GM19397 (cell line): ENCODE data around the gene CACNA2D1.

Source experiments
- ATAC-seq: cut with Tn5 transposase; IDR thresholded peaks from one replicate; pipeline ENCODE4 v1.9.1; 2021; ENCODE audit warnings: mild to moderate bottlenecking, moderate library complexity; ENCODE audit not compliant: unreplicated experiment

CACNA2D1 gene

DNA sequence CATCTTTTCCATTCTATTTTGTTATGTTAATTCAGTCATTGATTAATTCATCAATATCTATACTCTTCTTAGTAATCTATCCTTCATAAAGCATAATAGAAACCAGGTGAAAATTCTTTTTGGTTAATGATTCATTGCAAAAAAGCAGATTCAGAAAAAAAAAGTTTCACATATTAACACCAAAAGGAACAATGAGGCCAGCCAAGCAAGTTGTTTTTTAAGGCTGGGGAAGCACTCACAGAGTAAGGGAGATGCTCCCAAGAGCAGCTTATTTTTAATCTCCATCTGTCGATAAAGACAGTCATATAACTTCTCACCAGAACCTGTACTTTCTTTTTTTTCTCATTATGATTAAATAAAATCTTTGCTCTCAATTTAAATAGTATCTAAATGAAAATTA lies 95.8 kb downstream of the CACNA2D1 start:
- no peak for ATAC-seq

DNA sequence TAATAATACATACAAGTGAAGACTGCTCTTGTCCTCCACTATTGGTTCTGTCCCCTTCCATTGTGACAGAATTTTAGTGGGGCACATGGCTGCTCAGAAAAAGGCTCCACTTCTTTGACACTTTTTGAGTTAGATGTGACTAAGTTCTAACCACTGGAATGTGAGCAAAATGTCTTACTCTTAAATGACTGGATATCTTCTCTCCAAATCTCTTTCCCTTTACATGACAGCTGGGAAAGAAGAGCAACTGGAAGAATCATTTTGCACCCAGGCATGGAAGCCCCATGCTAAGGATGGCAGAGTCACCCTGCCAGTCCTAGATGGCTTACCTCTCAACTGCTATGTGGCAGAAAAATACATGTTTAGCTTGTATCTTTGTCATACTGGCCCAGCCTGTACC lies 97.7 kb downstream of the CACNA2D1 start:
- ATAC-seq = no peak

DNA sequence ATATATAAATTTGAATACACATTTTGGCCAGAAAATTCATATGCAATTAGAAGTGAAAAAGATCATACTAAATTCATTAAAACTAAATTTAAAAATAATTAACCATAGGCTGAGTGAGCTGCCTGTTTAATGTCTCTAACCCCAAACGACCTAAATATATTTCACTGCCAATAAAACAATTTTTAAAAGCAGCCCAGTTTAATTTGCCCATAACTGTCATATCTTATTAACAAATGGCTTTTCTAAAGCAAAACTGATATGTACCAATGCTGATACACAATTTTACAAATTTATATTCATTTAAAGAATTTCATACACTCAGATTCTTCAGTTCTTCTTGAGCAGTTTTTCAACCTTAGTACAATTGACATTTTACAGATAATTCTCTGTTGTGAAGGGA lies 99.9 kb downstream of the CACNA2D1 start:
- no peak for ATAC-seq

DNA sequence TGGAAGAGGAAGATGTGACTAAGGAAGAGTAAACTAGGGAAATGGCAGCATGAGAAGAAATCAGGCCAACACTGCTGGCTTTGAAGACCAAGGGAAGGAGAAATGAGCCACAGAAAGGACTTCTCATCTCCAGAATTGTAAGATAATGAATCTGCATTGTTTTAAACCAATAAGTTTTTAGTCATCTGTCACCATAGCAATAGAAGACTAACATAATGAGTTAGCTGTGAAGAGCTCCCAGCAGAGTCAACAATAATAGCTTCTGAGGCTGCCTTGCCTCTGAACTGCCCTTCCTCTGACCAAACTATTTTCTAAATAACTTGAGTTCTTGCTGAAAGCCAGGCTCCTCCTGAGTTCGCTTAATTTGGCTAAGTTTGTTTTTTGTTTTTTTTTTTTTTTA lies 103.6 kb downstream of the CACNA2D1 start:
- no peak for ATAC-seq

DNA sequence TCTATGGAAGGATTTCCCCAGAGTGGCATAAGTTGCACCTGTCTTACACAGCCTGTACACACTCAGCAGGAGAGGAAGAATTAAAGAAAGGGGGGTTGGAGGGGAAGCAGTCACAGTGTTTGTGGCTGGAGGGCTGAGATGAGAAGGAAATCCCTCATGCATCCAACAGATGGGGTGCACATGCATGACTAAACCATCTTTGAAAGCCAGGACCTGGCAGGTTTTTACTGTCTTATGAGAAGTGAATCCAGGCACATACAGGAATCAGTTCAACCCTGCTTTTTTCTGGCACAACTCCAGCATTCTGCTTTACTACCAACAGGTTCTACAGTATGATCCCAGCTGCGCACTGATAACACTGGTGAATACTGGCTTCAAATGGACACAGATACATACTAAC lies 107.7 kb downstream of the CACNA2D1 start:
- no peak for ATAC-seq

DNA sequence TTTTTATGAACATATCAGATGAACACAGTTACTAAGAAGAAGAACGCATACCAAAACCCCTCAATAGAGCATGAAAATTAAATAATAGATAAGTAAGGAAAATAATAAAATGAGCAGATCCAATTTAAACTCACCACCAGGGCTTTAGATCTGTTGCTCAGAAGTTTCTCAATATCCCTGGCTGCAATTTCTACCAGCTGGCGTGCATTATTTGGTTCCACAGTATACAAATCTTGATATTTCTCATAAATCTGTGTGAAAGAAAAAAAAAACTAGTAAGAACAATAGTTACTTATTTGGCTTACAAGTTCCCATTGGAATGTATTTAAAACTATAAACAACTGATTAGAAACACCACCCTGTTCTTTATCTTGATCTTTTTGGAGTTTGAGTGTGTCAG lies 108.6 kb downstream of the CACNA2D1 start:
- no peak for ATAC-seq

DNA sequence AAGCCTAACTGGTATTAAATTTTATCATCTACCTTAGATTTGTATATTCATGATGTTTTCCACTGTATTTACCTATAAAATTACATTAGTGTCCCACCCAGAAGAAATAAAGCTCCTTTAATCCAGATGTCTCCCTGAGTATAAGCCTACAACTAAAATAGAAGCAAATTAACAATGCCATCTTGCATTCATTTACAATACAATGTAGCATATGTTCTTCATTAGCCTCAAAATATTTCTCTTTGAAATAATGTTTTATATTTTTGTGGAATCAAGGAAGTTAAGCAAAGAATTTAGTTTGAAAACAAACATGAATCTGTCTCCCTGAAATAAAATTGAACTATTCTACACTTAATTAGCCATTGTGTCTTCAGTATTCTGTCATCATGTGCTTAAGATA lies 112.3 kb downstream of the CACNA2D1 start:
- ATAC-seq = no peak

DNA sequence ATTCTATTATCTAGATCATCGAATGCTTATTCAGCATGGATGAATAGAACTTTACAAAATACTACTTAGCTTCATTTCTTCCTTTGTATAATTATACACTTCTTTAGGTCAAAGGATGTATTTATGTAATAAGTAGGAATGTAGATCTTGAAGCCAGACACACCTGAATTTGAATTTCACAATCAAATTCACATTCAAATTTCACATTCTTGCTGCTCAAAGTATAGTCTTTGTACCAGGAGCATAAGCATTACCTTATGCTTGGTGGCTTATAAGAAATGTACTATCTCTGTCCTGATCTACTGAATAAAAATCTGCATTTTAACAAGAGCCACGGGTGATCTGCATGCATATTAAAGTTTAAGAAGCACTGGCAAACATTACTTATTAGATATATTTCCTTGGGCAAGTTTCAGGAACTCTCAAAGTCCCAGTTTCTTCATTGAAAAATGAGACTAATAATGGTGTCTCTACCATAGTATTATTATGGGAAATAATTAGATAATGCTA lies 112.8 kb downstream of the CACNA2D1 start:
- ATAC-seq = no peak

DNA sequence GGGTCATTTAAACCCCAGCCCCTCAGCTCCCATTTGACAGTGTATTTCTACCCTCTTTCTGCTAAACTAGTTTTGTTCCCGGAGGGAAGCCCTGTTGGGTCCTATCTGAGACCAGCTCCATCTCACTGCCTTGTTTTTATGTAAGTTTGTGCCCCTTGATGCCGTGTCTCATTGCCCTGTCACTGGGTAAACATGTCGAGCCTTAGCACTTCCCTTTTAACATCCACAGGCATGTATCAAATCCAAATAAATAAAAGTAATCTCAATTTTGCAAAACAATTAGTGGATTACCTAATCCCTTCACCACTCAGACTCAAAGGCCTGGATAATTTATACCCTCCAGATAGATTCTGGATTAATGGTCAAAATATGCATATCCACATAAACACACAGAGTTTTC lies 115.7 kb downstream of the CACNA2D1 start:
- no peak for ATAC-seq

DNA sequence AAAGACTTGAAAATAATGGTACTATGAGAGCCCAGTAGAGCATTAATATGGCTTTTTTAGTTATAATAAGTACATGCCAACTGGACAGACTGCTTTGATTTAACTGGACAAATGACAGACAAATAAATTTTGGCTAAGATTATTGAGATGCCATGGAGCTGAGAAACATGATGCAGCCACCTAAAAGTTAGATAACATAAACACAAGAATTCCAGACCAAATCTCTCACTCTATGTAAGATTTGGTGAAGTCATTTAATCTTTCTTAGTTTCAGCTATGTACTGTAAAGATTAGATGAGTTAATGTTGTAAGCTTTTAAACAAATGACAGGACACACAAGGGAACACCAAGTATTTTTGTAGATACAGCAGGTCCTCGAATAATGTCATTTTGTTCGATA lies 118.2 kb downstream of the CACNA2D1 start:
- no peak for ATAC-seq

DNA sequence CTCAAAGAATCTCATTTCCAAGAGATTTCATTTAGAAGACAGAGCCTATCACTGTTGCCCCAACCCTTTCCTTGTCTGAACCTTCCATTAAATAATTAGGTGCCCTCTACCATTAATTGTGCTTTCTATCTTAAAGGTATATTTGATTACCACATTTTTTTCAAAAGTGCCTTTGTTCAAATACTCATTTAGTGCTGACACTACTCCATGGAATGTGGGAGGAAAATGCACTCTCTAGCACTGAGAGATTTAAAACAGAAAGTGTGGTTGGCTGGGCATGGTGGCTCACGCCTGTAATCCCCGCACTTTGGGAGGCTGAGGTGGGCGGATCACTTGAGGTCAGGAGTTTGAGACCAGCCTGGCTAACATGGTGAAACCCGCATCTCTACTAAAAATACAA lies 119.8 kb downstream of the CACNA2D1 start:
- ATAC-seq = no peak

DNA sequence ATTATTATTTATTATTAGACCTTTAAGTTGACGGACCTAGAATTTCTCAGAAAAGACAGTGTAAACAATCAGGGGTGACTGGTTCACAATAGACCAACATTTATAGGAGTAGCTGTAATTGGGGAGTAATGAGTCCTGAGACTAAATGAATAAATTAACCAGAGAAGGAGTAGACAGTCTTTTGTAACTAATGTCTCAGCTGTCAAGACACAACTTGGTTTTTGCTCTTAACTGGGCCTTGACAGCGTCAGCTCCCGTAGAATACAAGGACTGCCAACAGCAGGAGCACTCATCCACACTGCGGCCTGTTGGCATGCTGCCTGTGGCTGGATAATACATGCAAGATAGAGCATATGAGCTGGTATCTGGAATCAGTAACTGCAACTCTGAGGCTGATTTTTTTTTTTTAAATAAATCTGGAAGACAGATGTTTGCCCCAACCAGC lies 123.9 kb downstream of the CACNA2D1 start:
- ATAC-seq = no peak

DNA sequence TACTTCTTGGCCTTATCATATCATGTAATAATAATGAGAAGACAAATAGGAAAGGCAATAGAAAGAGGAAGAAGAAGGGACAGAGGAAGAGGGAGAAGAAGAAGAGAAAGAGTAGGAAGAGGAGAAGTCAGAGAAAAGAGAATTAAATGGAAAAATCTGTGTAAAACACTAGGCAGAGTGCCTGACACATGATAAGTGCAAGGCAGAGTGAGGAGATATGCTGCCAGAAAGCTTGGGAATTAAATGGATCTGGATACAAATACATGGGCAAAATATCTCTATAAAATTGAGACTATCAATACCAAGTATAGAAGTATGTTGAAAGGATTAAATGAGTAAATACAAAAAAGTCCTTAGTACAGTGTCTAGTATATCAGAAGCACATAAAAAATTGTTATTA lies 124.8 kb downstream of the CACNA2D1 start:
- ATAC-seq = no peak

DNA sequence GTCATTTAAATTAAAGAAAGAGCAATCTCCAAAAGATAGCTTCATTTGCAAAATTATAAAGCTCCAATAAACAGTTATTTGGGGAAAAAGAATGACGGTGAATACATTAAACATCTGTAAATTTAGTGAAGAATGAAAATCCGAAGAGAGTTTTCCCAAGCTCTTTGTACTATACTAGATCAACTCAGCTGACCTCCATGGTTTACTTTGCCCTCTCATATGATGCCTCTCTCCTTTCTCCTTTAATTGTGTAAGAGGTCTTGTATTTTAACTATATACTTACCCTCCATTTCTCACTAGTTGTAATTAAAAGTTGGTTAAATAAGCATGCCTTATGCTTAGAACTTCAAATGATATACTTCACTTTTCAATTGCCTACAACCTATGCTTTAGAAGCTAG lies 125.8 kb downstream of the CACNA2D1 start:
- ATAC-seq = no peak

DNA sequence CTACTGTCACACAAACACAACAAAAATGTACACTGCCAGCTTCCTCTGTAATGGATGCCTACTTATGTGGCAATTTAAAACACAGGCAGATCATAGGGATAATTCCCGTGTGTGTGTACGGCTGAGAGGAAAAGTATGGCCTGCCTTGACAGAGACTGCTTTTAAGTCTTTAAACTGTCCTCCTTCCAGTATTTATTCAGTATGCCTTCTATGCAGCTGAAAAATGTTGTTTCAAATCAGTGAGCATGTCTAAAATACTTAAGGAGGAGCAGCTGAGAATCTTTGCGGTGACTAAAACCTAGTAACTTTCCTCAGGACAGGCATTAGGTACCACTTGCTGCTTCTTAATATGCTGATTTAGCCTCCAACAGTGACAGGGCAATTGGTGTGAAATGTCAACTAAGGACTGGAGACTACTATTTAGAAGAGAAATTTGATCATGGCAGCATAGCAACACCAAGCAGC lies 126.3 kb downstream of the CACNA2D1 start:
- no peak for ATAC-seq

DNA sequence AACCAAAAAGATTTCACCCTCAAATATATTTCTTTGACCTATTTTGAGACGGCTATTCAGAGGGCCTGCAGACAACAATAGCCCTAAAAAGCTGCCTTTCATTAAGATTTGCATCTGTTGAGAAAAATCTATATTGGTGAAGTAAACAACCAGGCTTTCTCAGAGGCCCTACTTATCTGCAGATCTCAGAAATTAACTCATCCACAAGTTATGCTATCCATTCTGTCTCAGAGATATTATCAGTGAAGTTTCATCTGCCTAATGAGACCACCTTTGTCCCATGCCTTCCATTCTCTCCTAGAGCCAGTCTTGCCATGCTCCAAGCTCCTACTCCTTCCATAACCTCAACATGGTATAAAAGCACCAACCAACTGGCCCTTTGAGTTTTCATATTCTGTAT lies 130.3 kb downstream of the CACNA2D1 start:
- ATAC-seq = no peak

DNA sequence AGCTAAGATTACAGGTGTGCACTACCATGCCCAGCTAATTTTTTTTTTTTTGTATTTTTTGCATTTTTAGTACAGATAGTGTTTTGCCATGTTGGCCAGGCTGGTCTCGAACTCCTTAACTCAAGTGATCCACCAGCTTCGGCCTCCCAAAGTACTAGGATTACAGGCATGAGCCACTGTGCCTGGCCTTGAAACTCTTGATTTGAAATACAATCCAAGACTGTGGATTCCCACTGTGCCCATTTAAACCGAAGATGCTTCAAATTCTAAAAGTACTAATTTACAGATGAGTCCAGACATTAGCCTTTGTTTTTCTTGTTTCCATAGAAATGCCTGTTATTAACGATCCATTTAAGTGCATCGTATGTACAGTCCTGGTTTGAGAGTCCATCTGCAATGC lies 130.9 kb downstream of the CACNA2D1 start:
- ATAC-seq = no peak

DNA sequence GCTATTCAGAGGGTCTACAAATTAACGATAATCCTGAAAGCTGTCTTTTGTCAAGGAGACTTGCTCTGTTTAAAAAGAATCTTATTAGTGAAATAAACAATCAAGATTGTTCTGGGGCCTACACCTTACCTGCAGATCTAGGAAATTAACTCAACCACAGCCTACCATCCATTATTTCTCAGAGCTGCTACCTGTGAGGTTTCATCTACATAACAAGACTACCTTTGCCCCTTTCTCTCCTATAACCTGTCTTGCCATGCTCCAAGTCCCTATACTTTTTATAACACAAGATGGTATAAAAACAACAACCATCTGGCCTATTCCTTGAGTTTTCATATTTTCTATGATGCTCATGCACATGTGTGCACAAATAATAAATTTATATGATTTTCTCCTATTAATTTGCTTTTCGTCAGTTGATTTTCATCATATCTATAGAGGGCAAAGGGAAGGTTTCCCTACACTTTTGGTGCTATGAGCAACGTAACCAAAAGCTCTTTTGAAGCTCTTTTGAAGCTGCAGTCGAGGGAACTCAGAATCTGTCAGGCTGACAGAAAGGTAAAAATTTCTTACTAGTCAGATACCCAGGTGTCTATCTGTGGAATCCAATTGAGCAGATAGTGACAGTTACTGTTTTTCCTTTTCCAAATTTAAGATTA lies 138.1 kb downstream of the CACNA2D1 start:
- no peak for ATAC-seq

DNA sequence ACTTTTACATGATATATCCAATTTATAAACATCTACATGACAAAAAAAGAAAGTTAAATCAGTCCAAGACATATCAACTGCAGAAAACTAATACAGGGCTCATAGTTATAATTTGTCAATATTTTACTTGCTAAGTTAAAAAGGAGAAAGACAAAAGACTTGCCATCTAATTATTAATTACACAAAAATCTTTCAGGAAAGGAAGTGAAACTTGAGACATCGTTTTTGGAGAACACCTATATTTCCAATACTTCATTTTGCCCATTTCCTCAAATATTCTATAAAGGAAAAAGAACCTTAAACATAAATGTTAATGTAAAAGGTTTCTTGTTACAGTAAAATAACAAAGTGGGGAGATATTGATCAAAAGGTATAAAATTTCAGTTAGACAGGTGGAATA lies 148.7 kb downstream of the CACNA2D1 start:
- ATAC-seq = no peak

DNA sequence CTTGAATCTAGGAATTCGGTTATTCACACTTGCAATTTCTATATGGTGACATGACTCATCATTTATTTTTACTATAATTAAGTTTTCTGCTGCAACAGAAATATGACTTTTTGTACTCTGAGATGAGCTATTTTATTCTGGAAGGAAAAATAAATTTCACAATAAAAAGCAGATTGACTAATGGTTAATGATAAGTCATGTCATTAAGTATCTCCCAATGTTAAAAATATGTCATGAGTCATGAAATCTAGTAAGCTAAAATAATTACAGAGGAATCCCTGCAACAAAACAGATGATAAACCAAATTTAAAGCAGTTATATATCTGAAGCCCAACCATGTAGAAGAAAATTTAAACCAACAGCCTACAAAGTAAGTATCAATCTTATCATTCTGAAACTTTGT lies 149.2 kb downstream of the CACNA2D1 start:
- no peak for ATAC-seq

DNA sequence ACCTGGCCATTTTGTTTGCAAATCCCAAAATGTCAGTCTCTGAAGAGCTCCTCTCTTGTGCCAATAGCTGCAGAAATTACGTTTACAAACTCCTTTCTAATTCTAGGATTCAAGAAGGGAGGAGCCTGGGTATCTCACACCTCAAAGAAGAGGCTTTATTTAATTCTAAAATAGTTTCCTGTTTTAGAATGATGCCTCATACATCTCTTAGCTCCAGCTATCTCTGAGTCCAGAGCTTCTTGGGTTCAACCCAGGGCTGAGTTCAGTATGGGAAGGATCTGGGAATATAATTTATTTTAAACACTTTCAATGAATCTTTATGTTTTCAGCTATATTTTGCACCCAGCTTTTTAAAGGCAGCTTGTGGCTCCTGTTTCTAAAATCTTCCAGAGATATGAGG lies 150.1 kb downstream of the CACNA2D1 start:
- ATAC-seq = no peak

DNA sequence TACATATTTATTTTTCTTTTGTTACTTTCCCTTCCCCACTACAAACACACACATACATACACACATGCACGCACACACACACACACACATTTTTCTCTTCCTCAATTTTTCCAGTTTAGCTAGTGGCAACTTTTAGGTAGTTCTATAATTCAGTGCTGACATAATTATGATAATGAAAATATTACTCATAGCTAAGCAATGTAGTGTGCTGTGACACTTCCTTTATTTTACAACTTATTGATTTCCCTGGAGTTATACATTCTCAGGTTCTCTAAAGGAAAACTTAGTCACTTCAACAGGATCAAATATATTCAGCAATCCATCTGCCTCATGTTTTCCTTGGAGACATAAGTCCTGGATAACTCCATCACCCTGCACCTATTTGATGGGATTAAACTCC lies 151.6 kb downstream of the CACNA2D1 start:
- no peak for ATAC-seq

DNA sequence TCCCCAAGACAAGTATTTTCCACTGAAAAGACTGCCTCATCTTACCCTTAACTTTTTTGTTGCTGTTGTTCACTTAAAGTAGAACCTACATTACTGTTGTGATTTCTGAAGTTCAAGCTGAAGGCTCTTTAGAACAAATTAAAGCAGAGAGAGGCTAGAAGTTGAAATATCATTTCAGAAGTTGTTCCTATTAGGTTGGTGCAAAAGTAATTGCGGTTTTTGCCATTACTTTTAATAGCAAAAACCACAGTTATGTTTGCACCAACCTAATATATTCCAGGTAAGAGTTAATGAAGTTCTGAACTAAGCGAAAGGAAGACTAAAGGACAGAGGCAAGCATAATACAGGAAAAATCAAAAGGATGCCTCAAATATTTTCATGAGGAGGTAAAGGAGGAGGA lies 153.7 kb downstream of the CACNA2D1 start:
- no peak for ATAC-seq
